ENCODE data around the gene SMCO3.

- TF ChIP-seq, protein P1, sequence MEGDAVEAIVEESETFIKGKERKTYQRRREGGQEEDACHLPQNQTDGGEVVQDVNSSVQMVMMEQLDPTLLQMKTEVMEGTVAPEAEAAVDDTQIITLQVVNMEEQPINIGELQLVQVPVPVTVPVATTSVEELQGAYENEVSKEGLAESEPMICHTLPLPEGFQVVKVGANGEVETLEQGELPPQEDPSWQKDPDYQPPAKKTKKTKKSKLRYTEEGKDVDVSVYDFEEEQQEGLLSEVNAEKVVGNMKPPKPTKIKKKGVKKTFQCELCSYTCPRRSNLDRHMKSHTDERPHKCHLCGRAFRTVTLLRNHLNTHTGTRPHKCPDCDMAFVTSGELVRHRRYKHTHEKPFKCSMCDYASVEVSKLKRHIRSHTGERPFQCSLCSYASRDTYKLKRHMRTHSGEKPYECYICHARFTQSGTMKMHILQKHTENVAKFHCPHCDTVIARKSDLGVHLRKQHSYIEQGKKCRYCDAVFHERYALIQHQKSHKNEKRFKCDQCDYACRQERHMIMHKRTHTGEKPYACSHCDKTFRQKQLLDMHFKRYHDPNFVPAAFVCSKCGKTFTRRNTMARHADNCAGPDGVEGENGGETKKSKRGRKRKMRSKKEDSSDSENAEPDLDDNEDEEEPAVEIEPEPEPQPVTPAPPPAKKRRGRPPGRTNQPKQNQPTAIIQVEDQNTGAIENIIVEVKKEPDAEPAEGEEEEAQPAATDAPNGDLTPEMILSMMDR (IDR thresholded peaks at IDR 0.05) = no peak
- TF ChIP-seq GRHL2 (CRISPR knock-in tag; IDR thresholded peaks at IDR 0.05; ENCODE audit: insufficient replicate concordance, severe bottlenecking) = no peak
- no peak for TF ChIP-seq CDX4 (CRISPR knock-in tag; IDR thresholded peaks at IDR 0.05; ENCODE audit: borderline replicate concordance)
- no peak for TF ChIP-seq JUN (CRISPR knock-in tag; IDR thresholded peaks at IDR 0.05)
- TF ChIP-seq, protein P2, sequence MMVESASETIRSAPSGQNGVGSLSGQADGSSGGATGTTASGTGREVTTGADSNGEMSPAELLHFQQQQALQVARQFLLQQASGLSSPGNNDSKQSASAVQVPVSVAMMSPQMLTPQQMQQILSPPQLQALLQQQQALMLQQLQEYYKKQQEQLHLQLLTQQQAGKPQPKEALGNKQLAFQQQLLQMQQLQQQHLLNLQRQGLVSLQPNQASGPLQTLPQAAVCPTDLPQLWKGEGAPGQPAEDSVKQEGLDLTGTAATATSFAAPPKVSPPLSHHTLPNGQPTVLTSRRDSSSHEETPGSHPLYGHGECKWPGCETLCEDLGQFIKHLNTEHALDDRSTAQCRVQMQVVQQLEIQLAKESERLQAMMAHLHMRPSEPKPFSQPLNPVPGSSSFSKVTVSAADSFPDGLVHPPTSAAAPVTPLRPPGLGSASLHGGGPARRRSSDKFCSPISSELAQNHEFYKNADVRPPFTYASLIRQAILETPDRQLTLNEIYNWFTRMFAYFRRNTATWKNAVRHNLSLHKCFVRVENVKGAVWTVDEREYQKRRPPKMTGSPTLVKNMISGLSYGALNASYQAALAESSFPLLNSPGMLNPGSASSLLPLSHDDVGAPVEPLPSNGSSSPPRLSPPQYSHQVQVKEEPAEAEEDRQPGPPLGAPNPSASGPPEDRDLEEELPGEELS (CRISPR knock-in tag; IDR thresholded peaks at IDR 0.05) = no peak
- no peak for TF ChIP-seq GABPB1 (CRISPR knock-in tag; IDR thresholded peaks at IDR 0.05)
- TF ChIP-seq ZBTB43 (CRISPR knock-in tag; IDR thresholded peaks at IDR 0.05) = no peak
- TF ChIP-seq FOXP1 (CRISPR knock-in tag; IDR thresholded peaks at IDR 0.05; ENCODE audit: borderline replicate concordance) = no peak
- no peak for TF ChIP-seq ATF3 (CRISPR knock-in tag; conservative IDR thresholded peaks at IDR 0.05)
Observed at GRCh38 chr12:14833952-14834351, 20.0 kb upstream of the SMCO3 start.

Measured in WTC11 (cell line).